NCI-H748 (cell line): Measurements from ENCODE around the gene NR6A1.

Experiments
- DNase-seq: peaks from one replicate; lab custom pipeline; 2025; ENCODE audit not compliant: unreplicated experiment; lab: John Stamatoyannopoulos, UW

NR6A1 gene

DNA sequence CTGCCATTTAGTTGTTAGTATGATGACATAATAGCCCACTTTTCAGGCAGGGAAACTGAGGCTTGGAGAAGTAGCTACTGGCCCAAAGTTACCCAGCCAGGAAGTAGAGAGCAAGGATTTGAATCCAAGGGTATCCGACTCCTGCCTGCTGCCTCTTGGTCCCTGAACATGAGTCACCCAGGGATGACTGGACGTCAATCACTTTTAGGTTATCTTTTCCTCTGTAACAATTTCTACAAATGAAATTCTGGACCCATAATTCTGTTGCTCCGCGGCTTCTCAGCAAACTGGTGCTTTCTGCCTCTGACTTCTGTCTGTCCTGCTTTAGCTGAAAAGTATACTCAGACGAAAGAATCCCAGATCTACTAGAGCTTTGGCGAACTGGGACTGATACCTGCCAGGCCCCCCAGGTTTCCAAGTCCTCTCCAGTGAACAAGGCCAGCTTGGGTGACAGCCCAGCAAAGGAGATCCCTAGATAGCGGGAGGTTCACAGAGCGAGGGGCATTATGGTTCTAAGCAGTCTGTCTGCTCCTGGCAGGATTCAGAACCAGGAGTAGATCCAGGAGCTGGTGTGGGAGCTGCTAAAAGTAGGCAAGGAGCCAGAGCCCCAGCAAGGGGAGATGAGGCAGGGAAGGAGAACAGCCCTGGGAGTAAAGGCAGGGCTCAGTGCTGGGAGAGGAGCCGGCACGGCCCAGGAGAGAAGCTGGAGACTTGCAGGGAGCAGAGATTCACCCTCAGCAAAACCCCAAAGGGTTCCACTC lies 26.4 kb upstream of the NR6A1 start:
- DNase-seq: no peak

DNA sequence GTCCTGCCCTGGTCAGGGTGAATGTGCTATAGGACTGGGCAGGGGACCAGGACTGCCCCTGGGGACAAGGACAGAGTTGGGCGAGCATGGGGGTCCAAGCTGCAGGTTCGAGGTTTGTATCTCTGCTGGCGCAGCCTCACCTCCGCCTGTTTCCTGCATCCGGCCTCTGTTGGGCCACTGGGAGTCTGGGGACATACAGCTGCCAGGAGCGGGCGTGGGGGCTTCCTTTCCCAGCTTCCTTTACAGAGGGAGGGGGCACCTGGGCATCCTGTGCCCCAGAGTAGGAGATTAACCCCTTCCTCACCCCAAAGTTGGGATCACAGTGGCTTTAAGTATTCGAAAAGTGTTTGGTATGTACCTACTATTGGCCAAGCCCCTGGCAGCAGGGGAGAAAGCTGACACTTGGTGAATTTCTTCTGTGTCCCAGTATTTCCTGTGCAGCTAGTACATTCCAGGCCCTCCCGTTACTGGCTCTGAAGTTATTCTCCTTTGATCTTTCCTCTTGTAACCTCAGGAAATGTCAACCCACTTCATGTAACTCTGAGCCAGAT lies 24.8 kb upstream of the NR6A1 start:
- no peak for DNase-seq

DNA sequence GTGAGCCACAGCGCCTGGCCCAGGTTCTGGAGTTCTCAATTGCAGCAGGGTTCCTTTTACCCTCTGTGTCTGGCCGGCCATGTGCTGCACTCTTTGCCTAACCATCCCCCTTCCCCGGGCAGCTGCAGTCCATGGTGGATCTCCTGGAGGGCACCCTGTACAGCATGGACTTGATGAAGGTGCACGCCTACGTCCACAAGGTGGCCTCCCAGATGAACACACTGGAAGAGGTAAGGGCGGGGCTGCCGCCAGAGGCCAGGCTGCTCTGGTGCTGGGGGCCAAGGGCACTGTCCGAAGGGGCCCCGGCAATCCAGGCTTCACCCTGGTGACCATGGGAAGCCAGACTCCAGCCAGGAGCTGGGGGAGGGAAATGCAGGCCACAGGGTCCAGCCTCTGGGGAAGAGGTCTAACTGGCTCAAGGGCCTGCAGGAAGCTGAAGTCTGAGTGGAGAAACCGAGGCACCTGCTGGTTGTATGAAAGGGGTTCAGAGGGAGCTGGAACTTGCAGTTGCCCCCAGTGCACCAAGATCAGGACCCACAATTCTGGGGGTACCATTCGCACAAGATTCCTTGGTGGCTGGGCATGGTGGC lies 23.9 kb upstream of the NR6A1 start:
- DNase-seq: peak; percentile 10

DNA sequence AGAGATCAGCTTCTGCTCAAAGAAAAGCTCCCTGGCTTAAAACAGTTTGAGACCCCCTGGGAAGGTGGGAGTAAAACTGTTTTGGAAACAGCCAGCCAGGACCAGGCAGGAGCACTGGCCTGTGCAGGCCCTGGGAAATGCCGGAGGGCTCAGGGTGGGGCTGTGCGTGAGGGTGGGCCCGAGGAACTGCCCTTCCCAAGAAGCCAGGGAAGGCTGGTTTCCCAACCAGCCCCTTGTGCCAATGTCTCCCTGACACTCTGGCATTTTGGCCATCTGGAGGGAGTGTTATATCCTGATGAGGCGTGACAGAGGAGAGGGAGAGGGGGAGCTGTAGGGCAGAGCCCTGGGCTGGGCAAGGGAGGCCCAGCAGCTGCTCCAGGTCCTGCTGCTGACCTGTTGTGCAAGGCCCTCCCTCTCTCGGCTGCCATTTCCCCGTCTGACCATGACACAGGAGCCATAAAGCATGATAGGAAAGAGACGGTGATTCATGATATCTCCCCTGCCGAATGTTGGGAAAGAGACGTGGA lies 22.0 kb upstream of the NR6A1 start:
- DNase-seq: no peak

DNA sequence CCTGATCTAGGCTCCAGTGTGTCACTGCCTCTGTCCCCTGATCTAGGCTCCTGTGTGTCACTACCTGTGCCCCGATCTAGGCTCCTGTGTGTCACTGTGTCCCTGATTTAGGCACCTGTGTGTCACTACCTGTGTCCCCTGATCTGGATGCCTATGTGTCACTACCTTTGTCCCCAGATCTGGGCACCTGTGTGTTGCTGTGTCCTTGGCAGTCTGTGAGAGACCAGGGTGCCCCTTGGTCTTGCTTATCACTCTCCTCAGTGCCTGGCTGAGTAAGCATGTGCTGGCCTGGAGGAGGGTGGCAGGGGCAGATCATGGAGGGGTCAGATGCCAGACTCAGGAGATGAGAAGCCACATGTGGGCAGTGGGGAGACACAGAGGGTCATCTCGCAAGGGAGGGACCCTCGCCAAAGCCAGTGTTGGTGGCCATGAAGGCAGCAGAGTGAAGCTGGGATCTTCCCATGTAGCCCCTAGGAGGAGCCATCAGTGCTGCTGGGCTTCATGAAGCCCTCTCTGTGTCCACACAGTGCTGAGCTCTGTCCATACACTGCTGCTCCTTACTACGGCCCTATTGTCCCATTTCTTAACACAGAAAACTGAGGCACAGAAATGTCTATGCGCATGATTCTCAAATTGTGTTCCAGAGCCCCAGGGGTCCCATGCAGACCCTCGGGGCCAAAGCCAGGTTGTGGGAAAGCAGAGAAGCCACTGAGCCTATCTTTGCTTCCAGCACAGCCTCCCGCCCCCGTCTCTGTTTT lies 21.3 kb upstream of the NR6A1 start:
- no peak for DNase-seq

DNA sequence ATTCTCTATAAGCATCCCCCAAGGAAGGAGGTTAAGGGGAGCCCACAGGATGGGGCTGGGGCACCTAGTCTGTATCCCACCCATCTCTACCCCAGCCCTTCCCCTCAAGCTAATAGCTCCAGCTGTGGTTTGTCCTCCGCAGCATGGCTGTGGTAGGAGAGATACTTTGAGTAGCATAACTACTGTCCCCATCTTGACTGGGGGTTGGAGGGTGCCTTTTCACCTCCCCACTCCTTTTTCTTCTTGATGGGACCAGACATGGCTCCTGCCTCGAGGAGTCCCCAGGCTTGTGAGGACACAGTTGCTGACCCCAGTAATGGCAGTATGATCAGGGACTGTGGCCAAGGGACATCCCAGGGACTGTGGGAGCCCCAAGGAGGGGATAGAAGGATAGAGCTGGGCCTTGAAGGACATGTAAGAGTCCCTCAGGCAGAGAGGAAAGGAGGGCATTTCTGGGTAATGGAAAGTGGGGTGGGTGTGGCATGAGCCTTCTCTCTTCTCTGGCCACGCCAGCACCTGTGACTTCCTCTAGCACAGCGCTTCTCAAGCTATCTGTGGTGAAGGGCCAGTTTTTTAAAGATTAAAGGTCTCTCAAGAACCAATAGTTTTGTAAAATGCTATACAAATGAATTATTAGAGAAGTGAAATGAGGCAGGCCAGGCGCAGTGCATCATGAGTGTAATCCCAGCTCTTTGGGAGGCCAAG lies 19.8 kb upstream of the NR6A1 start:
- DNase-seq: no peak

DNA sequence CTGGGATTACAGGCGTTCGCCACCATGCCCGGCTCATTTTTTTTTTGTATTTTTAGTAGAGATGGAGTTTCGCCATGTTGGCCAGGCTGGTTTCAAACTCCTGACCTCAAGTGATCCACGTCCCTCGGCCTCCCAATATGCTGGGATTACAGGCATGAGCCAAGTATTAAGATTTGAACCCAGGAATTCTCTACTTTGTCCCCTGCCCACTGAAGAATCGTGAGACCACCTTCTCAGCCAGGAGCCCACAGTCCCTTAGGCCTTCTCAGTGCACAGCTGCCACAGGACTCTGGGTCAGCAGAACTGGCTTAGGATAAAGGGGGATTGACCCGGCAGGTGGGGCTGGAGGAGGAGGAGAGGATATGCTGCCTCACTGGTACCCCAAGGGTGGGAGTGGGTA lies 19.2 kb upstream of the NR6A1 start:
- no peak for DNase-seq

DNA sequence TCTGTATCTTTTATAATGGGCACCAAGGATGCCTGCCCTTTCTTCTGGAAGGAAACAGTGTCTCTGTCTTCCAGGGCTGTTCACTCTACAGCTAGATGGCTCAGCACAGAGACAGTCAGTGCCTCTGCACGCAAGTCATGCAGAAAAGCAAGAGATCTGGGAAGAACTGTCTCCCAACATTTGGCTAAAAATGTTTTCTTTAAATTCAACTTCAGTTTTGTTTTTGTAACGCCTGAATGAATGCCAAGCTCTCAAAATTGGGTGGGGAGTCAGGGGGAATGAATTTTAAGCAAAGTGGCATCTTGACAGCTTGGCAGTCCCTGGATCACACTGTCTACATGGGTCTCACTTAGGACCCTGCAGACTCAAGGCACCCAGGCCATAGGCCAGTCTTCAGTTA lies 18.4 kb upstream of the NR6A1 start:
- no peak for DNase-seq

DNA sequence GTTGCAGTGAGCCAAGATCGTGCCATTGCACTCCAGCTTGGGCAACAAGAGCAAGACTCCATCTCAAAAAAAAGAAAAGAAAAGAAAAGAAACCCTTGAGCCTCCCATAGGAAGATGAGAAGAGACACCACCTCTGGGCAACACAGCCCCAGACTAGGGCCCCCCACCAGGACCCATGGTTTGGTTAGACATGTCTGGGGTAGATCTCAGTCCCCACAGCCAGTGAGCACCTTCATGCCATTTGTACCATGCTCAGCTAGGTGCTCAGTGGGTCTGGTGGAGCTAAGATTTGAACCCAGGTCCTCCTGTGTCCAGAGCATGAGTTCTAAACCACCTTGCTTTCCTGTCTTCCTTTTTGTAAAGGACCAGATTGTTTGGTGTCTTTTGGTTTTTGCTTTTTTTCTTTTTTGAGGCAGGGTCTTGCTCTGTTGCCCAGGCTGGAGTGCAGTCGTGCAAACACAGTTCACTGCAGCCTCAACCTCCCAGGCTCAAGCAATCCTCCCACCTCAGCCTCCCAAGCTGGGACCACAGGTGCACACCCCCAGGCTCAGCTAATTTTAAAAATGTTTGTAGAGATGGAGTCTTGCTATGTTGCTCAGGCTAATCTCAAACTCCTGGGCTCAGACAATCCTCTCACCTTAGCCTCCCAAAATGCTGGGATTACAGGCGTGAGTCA lies 17.6 kb upstream of the NR6A1 start:
- DNase-seq: no peak

DNA sequence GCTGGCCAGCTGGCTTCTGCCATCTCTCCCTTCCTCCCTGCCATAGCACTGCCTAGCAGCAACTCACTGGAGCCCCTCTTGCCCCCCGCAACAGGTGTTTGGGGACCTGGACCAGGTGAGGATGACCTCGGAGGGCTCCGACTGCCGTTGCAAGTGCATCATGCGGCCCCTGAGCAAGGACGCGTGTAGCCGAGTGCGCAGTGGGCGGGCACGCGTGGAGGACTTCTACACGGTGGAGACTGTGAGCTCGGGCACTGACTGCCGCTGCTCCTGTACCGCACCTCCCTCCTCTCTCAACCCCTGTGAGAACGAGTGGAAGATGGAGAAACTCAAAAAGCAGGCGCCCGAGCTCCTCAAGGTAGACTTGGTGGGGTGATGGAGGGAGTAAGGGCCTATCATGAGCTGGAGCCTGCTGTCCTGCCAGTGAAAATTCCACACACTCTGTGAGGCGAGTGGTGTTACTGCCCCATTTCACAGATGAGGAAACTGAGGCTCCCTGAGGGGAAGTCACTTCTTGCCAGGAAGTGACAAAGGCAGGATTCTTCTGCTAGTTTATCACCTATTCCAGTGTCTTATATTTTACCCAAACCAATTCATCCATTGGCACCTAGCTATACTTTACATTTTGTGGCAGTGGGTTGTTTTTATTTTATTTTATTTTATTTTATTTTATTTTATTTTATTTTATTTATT lies 15.9 kb upstream of the NR6A1 start:
- no peak for DNase-seq

DNA sequence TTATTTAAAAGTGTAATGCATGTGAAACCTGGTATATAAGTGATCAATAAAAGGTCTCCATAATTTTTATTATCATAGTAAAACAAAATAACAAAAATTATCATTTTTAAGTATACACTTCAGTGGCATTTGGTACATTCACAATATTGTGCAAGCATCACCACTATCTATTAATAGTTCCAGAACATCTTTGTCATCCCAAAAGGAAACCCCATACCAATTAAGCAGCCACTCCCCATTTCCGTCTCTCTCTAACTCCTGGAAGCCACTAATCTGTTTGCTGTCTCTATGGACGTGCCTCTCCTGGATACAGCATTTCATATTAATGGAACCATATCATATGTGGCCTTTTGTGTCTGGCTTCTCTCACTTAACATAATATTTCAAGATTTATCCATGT lies 13.4 kb upstream of the NR6A1 start:
- DNase-seq: no peak

DNA sequence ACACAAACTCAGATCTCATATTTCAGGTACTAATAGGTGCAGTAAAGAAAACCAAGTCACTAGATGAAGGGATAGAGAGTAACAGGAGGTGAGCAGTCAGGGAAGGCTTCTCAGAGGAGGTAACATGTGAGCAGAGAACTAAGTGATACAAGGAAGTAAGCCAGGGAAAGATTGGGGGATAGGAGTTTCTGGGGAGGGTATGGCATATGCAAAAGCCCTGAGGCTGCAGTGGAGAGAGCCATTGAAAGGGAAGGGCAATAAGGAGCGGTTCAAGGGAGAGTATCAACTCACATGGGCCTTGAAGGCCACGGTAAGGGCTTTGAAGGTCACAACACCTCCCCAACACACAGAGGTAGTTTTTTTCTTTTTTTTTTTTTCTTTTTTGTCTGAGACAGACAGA lies 12.7 kb upstream of the NR6A1 start:
- no peak for DNase-seq

DNA sequence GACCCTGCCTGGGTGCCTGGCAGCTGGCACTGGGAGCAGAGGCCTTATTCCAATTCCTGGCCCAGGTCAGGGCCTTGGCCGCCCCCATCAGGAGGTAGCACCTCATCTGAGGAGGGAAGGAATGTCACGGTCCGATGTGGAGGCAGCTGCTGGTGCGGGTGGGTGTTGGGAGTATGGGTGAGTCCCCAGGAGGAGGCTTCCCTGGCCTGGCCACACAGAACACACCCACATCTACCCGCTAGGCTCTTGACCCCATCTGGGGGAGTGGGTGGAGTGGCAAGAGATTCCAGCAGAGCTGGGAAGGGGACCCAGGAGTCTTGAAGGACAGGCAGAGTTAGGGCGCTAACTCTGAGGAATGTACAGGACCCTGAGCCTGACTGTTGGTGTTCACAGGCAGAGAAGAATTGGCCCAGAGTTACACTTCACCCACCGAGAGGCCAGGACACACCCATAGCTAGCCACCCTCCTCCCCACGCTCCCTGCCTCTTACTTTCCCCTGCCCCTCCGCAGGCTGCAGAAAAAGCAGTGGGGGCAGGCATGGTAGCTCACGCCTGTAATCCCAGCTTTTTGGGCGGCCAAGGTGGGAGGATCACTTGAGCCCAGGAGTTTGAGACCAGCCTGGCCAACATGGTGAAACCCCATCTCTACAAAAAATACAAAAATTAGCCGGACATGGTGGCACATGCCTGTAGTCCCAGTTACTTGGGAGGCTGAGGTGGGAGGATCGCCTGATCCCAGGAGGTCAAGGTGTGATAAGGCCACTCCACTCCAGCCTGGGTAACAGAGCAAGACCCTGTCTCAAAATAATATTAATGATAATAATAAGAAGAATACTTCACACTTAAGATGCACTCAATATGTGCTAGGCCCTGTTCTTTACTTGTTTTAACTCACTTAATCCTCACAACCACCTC lies 11.8 kb upstream of the NR6A1 start:
- DNase-seq: no peak

DNA sequence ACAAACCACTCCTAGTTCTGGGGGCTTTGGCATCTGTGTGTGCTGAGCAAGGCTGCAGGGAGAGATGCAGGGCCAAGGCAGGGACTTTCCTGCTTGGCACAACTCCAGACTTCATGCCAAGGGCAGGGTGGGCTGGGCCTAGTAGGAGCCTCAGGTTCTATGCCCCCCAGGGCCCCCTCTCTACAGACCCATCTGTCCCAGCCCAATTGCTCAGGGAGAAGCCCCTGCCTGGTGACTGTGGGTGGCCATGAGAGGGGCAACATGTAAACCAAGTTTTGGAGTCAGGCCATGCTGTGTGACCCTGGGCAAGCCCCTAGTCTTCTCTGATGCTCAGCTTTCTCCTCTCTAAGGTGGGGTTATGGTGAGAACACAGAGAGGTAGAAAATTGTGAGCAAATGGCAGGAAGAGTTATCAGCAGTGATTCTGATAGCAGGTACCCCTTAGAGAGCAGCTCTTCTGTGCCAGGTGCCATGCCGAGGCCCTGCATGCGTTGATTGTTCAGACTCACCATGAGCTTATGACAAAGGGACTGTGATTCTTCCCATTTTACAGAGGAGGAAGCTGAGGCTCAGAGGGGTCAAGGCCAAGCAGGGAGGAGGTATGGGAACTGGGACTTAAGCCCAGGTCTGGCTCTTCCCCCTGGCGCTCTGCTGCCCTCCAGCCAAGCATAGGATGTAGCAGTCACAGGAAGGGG lies 11.0 kb upstream of the NR6A1 start:
- no peak for DNase-seq

DNA sequence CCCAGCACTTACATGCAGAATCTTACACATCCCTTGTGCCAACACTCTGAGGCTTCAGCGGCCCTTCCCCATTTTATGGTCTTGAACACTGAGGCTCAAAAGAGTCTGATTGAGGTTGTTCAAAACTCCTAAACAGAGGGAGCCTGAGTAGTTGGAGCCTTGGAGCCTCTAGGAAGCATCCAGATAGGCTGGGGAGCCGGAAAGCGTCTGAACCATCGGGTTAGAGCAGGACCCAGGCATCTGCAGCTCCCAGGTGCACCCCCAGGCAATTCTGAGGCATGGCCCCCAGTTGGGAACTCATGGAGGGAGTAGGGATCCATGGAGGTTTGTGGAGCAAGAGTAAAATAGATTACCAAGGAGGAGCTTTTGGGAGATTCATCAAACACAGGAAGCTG lies 9.6 kb upstream of the NR6A1 start:
- no peak for DNase-seq

DNA sequence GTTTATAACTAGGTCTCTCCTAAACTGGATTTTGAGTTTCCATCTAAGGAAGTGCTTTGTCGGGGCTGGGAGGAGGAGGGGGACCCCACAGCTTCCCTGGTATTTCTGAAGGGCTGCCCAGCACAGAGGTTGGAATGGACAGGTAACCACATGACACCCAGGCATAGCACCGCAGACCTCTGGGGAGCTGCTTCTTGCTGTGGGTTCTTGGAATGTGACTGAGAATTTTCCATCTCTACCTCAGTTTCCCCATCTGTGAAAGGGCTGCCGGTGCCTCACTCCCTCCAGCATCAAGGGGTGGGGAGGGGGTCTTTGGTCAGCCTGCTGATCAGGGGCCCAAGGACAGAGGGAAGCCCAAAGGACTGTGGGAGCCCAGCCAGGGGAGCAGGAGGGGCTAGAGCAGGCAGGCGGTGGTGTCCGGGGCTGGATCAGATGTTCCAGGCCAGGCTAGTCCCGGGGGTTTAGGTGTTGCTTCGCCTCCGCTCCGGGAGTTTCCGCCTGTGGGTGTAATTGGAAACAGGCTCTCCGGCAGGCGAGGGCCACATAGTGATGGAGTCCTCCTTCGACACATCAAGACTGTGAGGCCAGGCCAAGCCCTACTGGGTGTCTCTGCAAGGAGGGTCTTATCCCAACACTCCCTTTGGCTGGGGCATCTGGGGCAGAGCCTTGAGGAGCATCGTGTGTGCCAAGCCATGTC lies 9.1 kb upstream of the NR6A1 start:
- DNase-seq: no peak

DNA sequence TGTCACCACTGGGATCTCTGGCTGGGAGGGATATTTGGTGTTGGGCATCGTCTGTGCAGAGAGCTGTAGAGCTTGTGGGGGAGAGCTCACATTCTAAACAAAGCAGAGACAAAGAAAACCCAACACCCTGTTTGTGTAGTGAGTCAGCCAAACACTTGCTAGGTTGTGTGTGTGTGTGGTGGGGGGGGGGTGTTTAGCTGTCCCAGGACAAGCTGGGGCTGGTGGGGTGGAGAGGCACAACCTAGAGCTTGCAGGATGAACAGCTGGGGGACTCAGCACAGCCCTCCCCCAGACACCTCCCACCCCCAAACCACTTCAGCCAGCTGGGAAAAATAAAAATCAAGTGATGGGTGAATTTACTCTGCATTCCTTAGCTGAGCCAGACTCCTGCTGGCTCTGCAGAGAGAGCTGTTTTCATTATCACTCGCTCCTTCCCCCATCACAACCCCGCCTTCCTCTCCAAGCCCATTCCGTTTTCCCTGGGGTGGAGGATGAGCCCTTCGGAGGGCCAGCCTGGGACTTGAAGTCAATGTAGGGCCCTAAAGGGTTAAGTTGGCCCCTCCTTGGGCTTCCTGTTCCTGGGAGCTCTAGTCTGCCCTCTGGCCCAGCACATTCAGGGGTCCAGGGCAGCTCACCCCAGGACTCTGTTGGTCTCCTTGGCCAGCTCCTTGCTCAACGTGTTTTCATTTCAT lies 8.4 kb upstream of the NR6A1 start:
- no peak for DNase-seq
